B cell (primary cell): ENCODE measurements around the gene NHS.

Experiments
- CTCF ChIP-seq: fragments of 200-600 bp; IDR thresholded peaks from one replicate; pipeline ENCODE4 v1.8.0; 2022; ENCODE audit warnings: antibody characterized with exemption, mild to moderate bottlenecking
- EZH2 ChIP-seq: IDR thresholded peaks from 2 replicates; pipeline ENCODE4 v1.6.1; 2012; ENCODE audit warnings: borderline replicate concordance, low read depth, mild to moderate bottlenecking, moderate library complexity, low read length; ENCODE audit not compliant: insufficient read depth, poor library complexity, severe bottlenecking

- TF ChIP-seq CTCF = no peak
- TF ChIP-seq EZH2 = no peak
Measured at GRCh38 chrX:17443556-17443955, 68.6 kb downstream of the NHS start.
